Heart left ventricle (tissue), 16 donors: Measurements from ENCODE around the gene FUT8. TPM values are rescaled to one million over a fixed set of nuclear protein-coding genes. Genes with fewer than 3 reads are reported as not detected.

Experiments
- ATAC-seq, 4 donors: fragments of 200-7000 bp; cut with Tn5 transposase; one replicate each; pipeline ENCODE4 v1.9.1; 2020 to 2022; ENCODE audit warnings: moderate library complexity in 4 of 4, mild to moderate bottlenecking in 3 of 4, moderate number of reproducible peaks in 1 of 4
- DNase-seq, 5 donors: peaks; one replicate each; pipeline ENCODE4 v3.0.0-alpha.2; 2020
- H3K27ac ChIP-seq, 12 donors: fragments of 200-600 bp; sonication (generic) in 4 of 12; one replicate each; pipeline versions ENCODE4 v1.5.0 to v1.8.0; 2016 to 2022; ENCODE audit warnings: mild to moderate bottlenecking in 2 of 12
- H3K27me3 ChIP-seq, 9 donors: fragments of 200-600 bp; sonication (generic) in 2 of 9; one replicate each; pipeline versions ENCODE4 v1.5.1 to v1.8.0; 2016 to 2022; ENCODE audit warnings: mild to moderate bottlenecking in 3 of 9
- H3K36me3 ChIP-seq, 9 donors: fragments of 200-600 bp; sonication (generic) in 2 of 9; one replicate each; pipeline versions ENCODE4 v1.5.0 to v1.8.0; 2018 to 2022; ENCODE audit warnings: mild to moderate bottlenecking in 2 of 9
- H3K4me1 ChIP-seq, 12 donors: fragments of 200-600 bp; sonication (generic) in 4 of 12; one replicate each; pipeline versions ENCODE4 v1.5.0 to v1.8.0; 2016 to 2022; ENCODE audit warnings: mild to moderate bottlenecking in 3 of 12
- H3K4me3 ChIP-seq, 12 donors: fragments of 200-600 bp; sonication (generic) in 4 of 12; one replicate each; pipeline versions ENCODE4 v1.5.0 to v1.8.0; 2017 to 2022; ENCODE audit warnings: mild to moderate bottlenecking in 9 of 12, moderate library complexity in 4 of 12
- H3K9me3 ChIP-seq, 12 donors: fragments of 200-600 bp; sonication (generic) in 4 of 12; one replicate each; pipeline versions ENCODE4 v1.5.0 to v1.8.0; 2016 to 2022; ENCODE audit warnings: mild to moderate bottlenecking in 1 of 12
- POLR2A ChIP-seq, 2 donors: fragments of 450-650 bp; IDR thresholded peaks; one replicate each; pipeline ENCODE4 v1.6.1; 2017; ENCODE audit warnings: antibody characterized with exemption in 2 of 2, mild to moderate bottlenecking in 2 of 2, moderate library complexity in 2 of 2
- WGBS, 4 donors: extraction: QIAGEN DNeasy Blood & Tissue Kit in 2 of 4; methylation state at CpG; one replicate each; pipeline versions ENCODE4 v1.1.5 to v1.1.7; 2013 to 2018; 5-methylcytosine and 5-hydroxymethylcytosine counted together
- intact Hi-C, 10 donors: fragments of 100-400 bp; cut with DNase I; formaldehyde crosslinking; loops; one replicate each; pipeline versions ENCODE4 v1.11.1 to v1.14.2; 2022
- polyA plus RNA-seq, 2 donors: library from polyadenylated mRNA; stranded (reverse); fragments of 200-250 nt; gene quantifications; one replicate each; pipeline ENCODE4 v1.2.3, GENCODE V29; 2013
- total RNA-seq, 9 donors: library from RNA; depleted of rRNA in 2 of 9; stranded (reverse); fragments of >200 nt in 2 of 9; fragmentation: NEBNext Ultra II Directional in 3 of 9; extraction: Animal tissue kit (Norgen Biotek cat#: 25700) in 3 of 9; gene quantifications; one replicate each; pipeline versions ENCODE4 v1.1.0 to v1.2.4, GENCODE V29; 2016 to 2023
- TF ChIP-seq, protein P1 (sequence below), 12 donors: fragments of 200-600 bp; sonication (generic) in 4 of 12; IDR thresholded peaks; one replicate each; pipeline versions ENCODE4 v1.5.0 to v1.8.0; 2018 to 2022; ENCODE audit warnings: antibody characterized with exemption in 12 of 12, mild to moderate bottlenecking in 5 of 12
- donor health status: ischemic (EF 13 %, LVEDD 7.1; RV severe dilation, severe dysfunction).
- donor health status: healthy with polysubstance abuse.
- donor health status: DM: no; HTN: yes; CAD: no.
- donor health status: DM: no; HTN: no; CAD: no.
- donor health status: ischemic (EF 25% LVEDD 6.9; RV normal size, moderate dysfunction).
- donor health status: ischemic (EF 25% LVEDD 5.7; RV mildly dilated, moderate dysfunction).
- donor health status: healthy.
- donor health status: DM: yes; HTN: yes; CAD: no.
- donor health status: ischemic (EF 35%, LVEDD 5.7; RV mildly dilated, moderate dysfunction).
- donor health status: nonischemic (EF 11% LVEDD 7.7; RV severe dilation, severe dysfunction).
- donor health status: DM: yes; HTN: yes; CAD: no.
- donor health status: PGD.
- donor health status: ischemic (EF 29% LVEDD 5.4; RV normal size, mild dysfunction).
- donor health status: nonischemic (EF 23%, LVEDD 6.1; RV moderate dilation, normal function).

FUT8 gene
- total and polyA plus RNA-seq, 11 donors, result 2.8 to 17.3 (median 11.2) TPM

GRCh38 chr14:65599375-65599774 is 186.8 kb downstream of the FUT8 start:
- Histone ChIP-seq H3K9me3 (no peaks in the 10 kb centered on the region), H3K27ac (no peak overlapping the region), H3K4me3 (no peak overlapping the region), H3K36me3 (no peaks in the 10 kb centered on the region), H3K27me3 (no peaks in the 10 kb centered on the region), H3K4me1 (peaks cover 0 to 4% (median 0%) of the 10 kb centered on the region in 12 donors)
- intact Hi-C loops, result no loop called here
- TF ChIP-seq POLR2A (IDR thresholded peaks at IDR 0.05), result no peak
- TF ChIP-seq, protein P1, sequence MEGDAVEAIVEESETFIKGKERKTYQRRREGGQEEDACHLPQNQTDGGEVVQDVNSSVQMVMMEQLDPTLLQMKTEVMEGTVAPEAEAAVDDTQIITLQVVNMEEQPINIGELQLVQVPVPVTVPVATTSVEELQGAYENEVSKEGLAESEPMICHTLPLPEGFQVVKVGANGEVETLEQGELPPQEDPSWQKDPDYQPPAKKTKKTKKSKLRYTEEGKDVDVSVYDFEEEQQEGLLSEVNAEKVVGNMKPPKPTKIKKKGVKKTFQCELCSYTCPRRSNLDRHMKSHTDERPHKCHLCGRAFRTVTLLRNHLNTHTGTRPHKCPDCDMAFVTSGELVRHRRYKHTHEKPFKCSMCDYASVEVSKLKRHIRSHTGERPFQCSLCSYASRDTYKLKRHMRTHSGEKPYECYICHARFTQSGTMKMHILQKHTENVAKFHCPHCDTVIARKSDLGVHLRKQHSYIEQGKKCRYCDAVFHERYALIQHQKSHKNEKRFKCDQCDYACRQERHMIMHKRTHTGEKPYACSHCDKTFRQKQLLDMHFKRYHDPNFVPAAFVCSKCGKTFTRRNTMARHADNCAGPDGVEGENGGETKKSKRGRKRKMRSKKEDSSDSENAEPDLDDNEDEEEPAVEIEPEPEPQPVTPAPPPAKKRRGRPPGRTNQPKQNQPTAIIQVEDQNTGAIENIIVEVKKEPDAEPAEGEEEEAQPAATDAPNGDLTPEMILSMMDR (IDR thresholded peaks at IDR 0.05), result no peak
- 0% methylated on average over 1 of the region's 1 CpG for WGBS, 4 donors
- ATAC-seq (no peak), DNase-seq (no peak)

DNA sequence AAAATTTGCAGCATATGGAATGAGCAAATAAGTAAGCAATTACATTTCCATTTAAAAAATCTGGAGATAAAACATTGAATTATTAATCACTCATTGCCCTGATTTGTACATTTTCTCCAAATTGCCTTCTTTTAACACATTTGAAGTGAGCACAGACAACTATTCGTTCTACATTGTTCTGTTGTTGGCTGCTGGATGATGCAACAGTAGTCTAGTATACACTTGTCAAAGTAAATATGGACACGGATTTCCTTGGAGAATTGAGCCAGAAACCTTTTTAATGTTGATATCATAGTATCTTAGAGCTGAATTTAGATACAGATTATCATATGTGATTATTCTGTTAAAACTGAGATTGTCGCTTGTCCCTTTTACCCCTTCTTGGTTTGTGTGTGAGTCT is 188.2 kb downstream of the FUT8 start:
- H3K9me3 ChIP-seq, result no peaks in the 10 kb centered on the region
- TF ChIP-seq, protein P1 (IDR thresholded peaks at IDR 0.05), result no peak
- no peak for TF ChIP-seq POLR2A (IDR thresholded peaks at IDR 0.05)
- no peaks in the 10 kb centered on the region for H3K36me3 ChIP-seq
- 80 to 90% (median 84%) methylated on average over 3 of the region's 3 CpGs for WGBS, 4 donors
- intact Hi-C loops, result loop anchor here in 2 of 10 donors (10.0 kb wide), 1 partner anchor 186 kb away; the partner anchor contains the start of gene FUT8 (in 2 of the 2)
- DNase-seq (no peak), ATAC-seq (no peak)
- peaks cover 0 to 8% (median 0%) of the 10 kb centered on the region in 12 donors for H3K4me1 ChIP-seq
- no peak overlapping the region for H3K4me3 ChIP-seq
- H3K27me3 ChIP-seq, result no peaks in the 10 kb centered on the region
- H3K27ac ChIP-seq, result no peak overlapping the region

GRCh38 chr14:65604535-65604934 is 192.0 kb downstream of the FUT8 start:
- H3K4me1 ChIP-seq, result peaks cover 0 to 8% (median 0%) of the 10 kb centered on the region in 12 donors

GRCh38 chr14:65604936-65605335 is 192.4 kb downstream of the FUT8 start:
- H3K36me3 ChIP-seq, result no peaks in the 10 kb centered on the region
- intact Hi-C loops, result loop anchor here in 2 of 10 donors (10.0 kb wide), 1 partner anchor 190 kb away; the partner anchor contains the start of gene FUT8 (in 2 of the 2)
- H3K27ac ChIP-seq, result no peak overlapping the region
- 47 to 50% (median 48%) methylated on average over 2 of the region's 2 CpGs for WGBS, 4 donors
- no peaks in the 10 kb centered on the region for H3K27me3 ChIP-seq
- peaks cover 0 to 8% (median 0%) of the 10 kb centered on the region in 12 donors for H3K4me1 ChIP-seq
- ATAC-seq (no peak), DNase-seq (no peak)
- TF ChIP-seq, protein P1 (IDR thresholded peaks at IDR 0.05), result peak in 4 of 12 donors; percentile 16 to 32 (median 24)
- no peak for TF ChIP-seq POLR2A (IDR thresholded peaks at IDR 0.05)
- H3K9me3 ChIP-seq, result no peaks in the 10 kb centered on the region
- H3K4me3 ChIP-seq, result no peak overlapping the region

More at GRCh38 chr14:65604535-65604934, 192.0 kb downstream of the FUT8 start:
- intact Hi-C loops, result loop anchor here in 2 of 10 donors (10.0 kb wide), 1 partner anchor 190 kb away; the partner anchor contains the start of gene FUT8 (in 2 of the 2)
- Histone ChIP-seq H3K27me3 (no peaks in the 10 kb centered on the region), H3K27ac (no peak overlapping the region), H3K36me3 (no peaks in the 10 kb centered on the region), H3K9me3 (no peaks in the 10 kb centered on the region), H3K4me3 (no peak overlapping the region)
- TF ChIP-seq, protein P1 (IDR thresholded peaks at IDR 0.05), result no peak
- no peak for TF ChIP-seq POLR2A (IDR thresholded peaks at IDR 0.05)
- ATAC-seq (no peak), DNase-seq (no peak)
